Activated CD4-positive, alpha-beta T cell treated with anti-CD3 and anti-CD28 coated beads, Interleukin-2, amount 50 U/mL, for 48 hours (primary cell): Measurements from ENCODE around the gene IFT25.
A peak's percentile ranks its signal among the peaks of the same experiment; 100 is the strongest.
"Not testable (repeated sequence)": the region's sequence is repeated elsewhere in the genome, so short reads cannot be mapped to it uniquely, and the experiment has no call there.

ENCODE experiments used
- DNase-seq, 2 experiments: peaks; one replicate each; pipeline ENCODE4 v3.0.0-alpha.2; 2020

The IFT25 gene

DNA sequence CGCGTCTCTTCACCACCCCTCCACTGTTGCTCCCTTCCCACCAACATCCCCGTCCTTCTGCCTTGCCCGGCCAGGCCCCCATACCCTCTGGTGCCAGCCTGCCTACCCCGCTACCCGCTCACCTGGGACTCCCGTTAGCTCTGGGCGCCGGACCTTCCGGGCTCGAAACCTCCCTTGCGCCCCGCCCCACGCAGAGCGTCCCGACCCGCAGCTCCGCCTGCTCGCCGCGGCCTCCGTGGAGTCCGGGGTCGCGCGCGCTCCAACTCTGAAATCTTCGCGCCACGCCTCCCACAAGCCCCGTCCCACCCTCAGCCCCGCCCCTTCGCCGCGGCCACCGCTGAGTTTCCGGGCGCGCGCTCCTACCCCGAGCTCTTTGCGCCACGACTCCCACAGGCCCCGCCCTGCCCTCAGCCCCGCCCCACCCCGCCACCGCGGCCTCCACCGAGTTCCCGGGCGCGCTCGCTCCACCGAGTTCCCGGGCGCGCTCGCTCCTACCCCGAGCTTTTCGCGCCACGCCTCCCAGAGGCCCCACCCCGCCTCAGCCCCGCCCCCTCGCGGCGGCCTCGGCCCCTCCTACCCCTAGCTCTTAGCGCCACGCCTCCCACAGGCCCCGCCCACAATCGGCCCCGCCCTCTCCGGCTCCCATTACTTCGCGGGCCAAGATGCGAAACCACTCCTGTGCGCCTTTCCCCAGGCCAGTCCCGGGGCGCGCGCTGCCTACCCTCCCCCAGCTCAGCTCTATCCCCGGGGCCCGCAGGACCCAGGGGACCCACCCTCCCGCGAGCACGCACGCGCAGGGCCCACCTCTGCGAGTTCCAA lies at the start of gene IFT25:
IFT25 (minus strand) TSS at position 267 of the 819 bp plus-strand sequence. CDS start 5,617 bp downstream, outside the sequence.
- DNase-seq: peak; percentile 98 to 99

DNA sequence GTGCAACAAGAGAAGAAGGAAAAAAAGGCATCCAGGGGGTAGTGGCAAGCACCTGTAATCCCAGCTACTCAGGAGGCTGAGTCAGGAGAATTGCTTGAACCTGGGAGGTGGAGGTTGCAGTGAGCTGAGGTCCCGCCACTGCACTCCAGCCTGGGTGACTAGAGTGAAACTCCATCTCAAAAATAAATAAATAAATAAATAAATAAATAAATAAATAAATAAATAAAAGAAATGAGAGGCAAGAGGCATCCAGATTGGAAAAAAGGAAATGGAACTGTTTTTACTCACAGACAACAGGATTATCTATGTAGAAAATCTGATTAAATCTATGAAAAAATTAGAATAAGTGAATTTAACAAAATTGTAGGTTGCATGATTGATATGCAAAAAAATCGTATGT lies 49.0 kb upstream of the IFT25 start:
- not testable (repeated sequence) for DNase-seq

DNA sequence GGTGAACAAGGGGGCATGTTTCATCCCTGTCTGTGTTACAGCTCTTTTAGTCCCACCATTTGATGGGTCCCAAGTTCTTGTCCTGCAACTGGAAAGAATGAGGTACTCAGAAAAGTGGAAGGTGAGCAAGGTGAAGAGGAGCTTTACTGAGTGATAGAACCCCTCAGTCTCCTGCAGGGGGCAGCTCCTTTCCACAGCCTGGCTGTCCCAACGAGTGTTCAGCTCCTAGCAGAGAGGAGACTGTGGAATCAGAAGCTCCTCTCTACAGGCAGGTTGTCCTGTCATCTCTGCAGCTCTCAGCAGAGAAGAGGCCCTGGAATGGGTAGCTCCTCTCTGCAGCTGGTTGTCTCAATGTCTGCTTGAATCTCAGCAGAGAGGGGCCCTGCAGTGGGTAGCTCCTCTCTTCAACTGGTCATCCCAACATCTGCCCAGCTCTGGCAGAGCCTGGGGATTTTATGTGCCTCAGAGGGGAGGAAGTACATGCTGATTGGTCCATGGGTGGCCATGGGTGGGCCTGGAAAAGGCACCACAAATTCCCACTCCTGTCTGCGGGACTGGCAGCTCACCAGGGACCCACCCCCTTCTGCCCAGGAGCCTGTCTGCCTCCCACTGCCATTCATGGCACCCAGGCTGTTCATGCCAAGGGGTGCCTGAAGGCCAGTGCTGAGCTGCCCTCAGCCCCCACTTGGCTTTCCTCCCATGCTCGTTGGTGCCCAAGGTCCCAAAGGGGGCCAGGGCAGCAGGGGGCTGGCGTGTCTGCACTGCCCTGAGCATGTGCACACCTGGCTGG lies 46.8 kb upstream of the IFT25 start:
- no peak for DNase-seq

DNA sequence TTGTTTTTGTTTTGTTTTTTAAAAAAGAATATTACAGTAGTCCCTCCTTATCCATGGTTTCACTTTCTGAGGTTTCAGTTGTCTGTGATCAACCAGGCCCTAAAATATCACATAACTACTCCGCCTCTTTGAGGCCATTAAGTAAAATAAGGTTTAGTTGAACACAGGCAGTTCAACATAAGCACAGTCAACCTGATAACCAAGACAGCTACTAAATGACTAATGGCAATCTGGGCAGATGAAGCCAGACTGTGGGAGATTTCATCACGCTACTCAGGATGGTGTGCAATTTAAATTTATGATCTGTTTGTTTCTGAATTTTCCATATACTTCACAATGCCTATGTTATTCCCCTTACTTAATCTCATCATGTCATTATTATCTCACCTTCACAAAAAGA lies 42.4 kb upstream of the IFT25 start:
- DNase-seq: no peak

DNA sequence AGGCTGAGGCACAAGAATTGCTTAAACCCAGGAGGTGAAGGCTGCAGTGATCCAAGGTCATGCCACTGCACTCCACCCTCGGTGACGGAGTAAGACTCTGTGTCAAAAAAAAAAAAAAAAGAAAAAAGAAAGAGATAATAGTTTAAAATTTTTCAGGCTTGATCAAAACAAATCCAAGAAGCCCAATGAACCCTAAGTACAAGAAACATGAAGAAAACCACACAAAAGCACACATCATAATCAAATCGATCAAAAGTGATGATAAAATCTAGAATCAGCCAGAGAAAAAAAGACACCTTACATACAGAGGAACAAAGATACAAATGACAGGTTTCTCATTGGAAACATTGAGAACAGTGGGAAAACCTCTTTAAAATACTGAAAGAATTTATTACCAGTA lies 41.0 kb upstream of the IFT25 start:
- no peak for DNase-seq

DNA sequence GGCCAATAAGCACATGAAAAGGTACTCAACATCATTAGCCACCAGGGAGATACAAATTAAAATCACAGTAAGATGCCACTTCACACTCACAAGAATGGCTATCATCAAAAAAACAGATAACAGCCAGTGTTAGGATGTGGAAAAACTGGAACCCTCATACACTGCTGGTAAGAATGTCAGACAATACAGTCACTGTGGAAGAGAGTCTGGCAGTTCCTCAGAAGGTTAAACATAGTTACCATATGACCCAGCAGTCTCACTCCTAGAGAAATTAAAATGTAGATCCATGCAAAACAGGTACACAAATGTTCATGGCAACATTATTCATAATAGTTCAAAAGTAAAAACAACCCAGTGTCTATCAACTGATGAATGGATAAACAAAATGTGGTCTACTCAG lies 39.2 kb upstream of the IFT25 start:
- DNase-seq: no peak

DNA sequence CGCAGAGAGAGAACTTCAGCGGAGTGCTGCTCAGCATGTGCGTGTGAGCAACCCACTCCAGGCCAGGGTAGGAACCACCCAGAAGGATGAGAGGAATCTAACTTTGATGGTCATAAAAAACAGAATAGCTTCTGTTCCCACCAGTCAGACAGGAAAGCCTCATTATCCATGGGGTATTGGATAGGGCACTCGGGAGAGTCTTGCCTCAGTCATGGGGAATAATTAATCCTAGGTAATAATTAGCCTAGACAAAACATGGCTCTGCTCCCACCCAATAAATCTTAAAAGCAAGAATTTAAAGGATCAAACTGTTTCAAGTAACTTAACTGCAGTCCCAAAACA lies 37.2 kb upstream of the IFT25 start:
- DNase-seq: no peak

DNA sequence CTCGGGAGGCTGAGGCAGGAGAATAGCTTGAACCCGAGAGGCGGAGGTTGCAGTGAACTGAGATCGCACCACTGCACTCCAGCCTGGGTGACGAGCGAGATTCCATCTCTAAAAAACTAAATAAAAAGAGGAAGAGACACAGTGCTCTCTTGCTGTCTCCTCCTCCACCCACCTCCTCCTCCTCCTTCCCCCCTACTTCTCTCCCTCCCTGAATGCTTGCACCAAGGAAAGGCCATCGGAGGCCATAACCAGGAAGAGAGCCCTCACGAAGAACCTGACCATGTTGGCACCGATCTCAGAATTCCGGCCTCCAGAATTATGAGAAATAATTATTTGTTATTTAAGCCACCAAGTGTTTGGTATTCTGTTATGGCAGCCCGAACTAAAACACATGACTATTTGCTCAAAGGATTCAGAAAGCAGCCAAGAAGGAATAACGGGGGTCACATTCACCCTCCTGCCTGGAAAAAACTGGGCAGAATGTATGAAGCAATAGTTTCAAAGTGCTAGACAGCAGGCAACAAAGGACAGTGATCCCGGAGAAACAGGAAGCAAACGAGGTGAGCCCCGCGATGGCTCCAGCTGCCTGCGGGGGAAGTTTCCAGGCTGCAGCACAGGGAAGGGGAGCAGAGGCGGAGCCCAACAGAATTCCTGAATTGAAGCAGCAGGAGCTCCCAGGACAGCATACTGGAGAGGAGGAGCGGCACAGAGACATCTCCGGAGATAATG lies 36.7 kb upstream of the IFT25 start:
- DNase-seq: no peak

DNA sequence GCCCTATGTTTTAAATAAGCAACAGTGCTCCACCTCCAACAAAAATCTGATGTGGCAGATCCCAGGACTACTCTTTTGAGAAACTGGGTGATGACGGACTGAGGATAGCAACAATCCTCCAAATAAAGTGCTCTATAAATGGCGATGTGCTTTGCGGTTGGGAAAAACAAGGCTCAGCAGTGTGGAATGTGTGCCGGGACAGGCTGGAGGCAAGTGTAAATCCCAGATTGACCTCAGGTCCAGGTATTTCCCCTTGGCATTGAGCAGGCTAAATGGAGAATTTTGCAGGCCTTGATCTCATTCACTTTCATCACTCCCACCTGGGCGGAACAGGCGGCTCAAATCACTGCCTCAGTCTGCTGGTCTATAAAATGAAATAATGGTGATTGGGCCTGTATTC lies 35.7 kb upstream of the IFT25 start:
- DNase-seq: no peak

DNA sequence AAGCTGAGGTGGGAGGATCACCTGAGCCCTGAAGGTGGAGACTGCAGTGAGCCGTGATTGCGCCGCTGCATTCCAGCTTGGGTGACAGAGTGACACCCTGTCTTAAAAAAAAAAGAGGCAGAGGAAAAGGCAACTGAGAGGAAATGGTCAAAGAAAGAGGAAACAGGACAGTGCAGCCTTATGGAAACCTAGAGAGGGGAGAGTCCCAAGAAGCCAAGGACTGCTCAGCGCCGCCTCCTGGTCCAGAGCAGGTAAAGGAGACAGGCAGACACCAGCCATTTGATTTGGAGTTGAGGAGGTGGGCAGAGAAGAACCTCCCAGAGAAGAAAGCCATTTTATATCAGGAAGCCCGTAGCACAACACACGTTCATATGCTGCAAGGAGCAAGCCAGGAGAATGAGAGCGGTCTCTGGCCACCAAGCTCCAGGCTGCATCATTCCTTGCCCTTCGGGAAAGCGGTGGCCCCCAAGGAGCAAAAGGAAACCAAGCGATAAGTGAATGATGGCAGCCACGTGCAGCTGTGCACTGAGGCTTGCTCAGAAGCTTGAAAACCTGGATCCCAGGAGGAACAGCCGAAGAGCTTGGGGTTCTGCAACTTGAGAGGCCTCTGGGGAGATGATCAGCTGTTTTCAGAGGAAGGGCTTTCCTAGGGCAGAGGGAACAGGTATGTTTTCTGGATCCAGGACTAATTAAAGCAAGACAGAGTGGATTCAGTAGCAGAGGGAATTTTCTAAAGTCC lies 34.4 kb upstream of the IFT25 start:
- DNase-seq: no peak

DNA sequence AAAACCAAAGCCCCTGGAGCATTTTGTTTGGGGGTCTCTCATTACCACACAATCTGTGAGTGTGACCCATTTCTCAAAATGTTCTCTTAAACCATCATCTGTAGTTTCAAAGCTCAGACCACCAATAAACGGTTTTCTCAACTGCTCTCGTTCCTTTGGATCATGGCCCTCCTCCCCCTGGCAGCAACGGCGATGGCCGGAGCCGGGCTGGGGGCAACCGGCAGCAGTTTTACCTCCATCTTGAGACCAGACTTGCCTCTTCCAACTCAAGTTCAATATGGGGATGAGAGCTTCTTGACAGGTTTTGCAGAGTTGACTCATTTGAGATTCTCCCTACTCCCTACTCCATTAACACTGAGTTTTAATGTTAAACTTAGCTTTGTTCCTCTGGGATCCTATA lies 30.4 kb upstream of the IFT25 start:
- no peak for DNase-seq

DNA sequence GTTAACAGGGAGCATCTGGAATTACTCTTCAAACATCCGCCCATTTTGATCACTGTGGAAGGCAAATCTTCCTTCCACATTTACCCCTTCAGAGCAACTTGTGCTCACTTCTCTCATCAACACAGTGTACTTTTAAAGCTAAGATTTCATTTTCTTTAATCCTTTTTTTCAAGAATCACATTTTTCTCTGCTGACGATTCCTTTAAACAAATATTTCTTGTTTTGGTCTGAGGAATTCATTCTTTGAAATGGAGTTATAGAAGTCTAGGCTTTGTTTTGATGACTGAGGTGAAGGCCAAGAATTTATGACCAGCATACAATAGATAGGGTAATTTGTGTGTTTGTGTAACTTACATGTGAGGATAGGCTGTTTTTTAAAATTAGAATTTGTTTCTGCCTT lies 26.2 kb upstream of the IFT25 start:
- no peak for DNase-seq

DNA sequence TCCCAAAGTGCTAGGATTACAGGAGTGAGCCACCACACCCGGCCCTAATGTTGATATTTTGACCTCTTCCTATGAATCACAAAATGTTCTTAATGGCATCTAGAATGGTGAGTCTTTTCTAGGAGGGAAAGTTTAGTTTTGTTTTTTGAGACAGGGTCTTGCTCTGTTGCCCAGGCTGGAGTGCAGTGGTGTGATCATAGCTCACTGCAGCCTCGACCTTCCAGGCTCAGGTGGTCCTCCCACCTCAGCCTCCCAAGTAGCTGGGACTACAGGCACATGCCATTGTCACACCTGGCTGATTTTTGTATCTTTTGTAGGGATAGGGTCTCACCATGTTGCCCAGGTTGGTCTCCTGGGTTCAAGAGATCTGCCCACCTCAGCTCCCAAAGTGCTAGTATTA lies 23.8 kb upstream of the IFT25 start:
- DNase-seq: not testable (repeated sequence)

DNA sequence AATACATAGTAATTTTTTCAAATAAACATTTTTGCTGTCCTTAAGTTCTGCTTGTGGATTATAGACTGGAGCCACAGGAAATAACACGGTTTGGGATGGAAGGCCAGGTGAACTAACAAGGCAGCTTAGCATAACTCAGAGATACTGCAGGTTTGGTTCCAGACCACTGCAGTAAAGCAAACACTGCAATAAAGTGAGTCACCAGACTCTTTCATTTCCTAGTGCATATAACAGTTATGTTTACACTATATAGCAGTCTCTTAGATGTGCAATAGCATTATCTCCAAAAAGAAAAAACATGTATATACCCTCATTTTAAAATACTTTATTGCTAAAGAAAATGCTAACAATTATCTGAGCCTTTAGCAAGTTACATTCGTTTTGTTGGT lies 22.6 kb upstream of the IFT25 start:
- no peak for DNase-seq

DNA sequence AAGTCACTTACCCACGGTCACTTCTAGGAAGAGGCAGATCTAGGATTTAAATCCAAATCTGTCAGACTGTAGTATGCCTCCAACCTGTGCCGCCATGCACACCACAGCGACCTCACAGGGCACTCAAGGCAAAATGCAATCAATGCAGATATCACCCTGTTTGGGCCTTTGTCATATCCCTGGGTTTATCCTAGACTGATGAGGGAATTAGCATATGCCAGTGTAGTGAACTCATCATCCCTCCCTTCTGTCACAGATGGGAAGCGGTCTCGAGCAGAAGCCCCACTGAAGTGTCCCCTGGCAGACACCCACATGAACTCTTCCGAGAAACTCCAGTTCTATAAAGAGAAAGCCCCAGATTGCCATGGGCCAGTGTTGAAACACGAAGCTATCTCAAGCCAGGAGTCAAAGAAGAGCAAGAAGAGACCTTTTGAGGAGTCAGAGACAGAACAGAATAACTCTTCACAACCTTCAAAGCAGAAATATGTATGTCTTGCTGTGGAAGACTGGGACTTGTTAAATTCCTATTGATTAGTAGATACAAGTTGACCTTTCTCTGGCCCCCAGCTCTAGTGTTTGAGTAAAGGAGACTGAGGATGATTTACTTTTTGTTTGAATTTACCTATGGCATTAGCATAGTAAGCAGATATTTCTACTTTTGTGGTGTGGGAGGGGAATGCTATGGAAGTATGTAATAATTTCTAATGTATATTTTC lies 22.1 kb upstream of the IFT25 start:
- no peak for DNase-seq

DNA sequence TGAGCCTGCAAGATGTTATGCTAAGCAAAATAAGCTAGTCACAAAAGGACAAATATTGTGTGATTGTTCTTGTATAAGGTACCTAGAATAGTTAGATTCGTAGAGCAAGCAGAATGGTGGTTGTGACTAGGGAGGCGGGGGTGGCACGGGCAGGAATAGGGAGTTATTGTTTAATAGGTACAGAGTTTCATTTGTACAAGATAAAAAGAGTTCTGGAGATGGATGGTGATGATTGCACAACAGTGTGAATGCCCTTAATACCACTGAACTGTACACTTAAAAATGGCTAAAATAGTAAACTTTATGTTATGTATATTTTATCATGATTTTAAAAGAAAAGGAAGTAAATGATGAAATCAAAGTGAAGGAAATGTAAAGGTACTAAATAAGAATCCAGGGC lies 21.3 kb upstream of the IFT25 start:
- no peak for DNase-seq

DNA sequence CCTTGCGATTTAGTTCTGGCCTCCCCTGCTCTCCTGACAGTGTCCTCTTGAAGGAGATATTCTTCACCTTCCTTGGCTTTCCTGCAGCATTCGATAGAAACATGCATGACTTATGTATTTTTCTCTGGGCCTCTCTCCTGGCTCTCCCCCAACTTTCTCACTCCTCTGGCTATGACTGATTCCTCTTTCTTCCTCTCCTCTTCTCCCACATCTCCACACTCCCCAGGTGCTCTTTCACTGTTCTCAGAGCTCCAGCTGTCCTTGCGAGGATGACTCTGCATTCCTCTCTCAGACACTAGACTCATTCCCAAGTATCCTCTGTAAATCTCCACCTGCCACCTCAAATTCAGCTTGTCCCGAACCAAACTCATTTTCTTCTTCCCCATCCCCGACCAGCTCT lies 18.6 kb upstream of the IFT25 start:
- no peak for DNase-seq

DNA sequence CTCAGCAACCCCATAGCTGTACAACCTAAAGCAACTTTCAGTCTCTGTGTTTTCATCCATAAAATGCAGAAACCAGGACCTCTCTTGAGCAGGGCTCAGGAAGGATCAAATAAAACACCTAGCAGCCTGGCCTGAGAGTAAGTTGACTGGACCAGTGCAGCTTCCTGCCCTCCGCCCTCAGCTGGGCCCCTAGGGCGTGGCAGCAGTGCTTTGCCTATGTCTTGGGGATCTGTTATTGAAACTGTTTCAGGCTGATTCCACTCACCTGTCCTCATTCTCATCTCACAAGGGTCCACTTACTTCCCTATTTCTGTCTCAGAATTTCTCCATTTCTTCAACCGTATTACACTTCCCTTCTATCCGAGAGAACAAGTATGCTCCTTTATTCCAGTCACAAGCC lies 18.0 kb upstream of the IFT25 start:
- DNase-seq: no peak

DNA sequence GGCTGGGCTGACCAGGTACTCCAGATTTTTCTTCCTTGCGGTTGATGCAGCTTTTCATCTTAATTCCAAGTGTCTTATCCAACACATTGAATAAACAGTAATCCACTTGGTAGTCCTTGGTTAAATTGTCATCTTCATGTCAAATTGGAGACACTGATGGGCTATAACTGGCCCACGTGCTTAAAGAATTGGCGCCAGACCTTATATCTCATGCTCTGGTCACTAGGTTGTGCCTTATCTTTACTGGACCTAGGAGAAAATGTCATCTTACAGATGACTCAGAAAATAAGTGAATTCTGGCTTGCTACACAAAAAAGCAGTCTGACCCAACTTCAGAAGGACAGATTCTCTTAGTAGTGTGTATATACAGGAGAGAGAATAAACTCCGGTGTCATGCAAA lies 16.9 kb upstream of the IFT25 start:
- no peak for DNase-seq

DNA sequence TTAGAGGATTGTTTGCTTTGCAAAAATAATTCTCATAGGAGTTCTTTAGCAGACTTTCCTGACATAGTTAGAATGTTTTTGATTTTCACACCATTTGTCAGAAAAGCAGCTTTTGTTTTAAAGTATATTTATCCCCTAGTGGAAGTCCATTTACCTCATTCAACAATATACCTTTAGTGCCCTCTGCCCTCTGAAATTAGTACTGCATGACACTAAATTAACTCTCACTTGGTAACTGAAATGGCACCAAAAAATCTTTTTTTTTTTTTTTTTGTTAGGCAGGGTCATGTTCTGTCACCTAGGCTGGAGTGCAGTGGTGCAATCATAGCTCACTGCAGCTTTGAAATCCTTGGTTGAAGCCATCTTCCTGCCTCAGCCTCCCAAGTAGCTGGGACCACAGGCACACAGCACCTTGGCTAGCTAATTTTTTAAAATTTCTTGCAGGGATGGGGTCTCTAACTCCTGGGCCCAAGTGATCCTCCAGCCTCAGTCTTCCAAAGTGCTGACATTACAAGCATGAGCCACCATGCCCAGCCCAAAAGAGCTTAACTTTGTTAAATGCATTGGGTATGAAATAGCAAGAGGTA lies 14.3 kb upstream of the IFT25 start:
- no peak for DNase-seq

DNA sequence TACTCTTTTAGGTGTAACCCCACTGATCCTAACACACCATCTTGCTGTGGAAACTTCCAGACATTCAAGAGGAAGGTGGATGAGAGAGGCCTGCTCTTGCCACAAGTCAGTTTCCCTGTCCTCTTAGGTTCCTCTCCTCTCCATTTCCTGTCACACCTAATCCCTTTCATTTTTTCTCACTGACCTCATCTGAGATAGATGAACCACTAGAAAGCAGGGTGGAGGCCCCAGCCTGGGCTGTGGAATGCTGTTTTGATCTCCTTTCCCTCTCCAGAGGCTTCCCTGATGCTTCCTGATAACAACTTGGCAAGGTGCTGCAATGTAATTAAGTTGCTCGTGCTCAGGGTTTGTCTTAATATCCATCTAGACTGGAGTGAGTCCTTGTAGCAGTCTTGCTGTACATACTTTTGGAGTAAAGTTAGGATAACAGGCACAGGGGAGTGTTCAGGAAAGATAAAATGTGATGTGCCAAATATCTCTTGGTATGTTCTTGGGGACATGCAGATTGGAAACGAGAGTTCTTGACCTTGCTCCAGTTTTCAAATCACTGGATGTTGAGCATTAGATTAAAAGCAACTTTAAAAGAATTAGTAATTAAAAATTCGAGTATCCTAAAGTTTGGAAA lies 11.8 kb upstream of the IFT25 start:
- DNase-seq: no peak
